HG03103 (cell line): Measurements from ENCODE around the gene CEMP1.
"Not testable (repeated sequence)": the region's sequence is repeated elsewhere in the genome, so short reads cannot be mapped to it uniquely, and the experiment has no call there.

Experiments used
- ATAC-seq: cut with Tn5 transposase; IDR thresholded peaks from one replicate; pipeline ENCODE4 v1.9.1; 2021; ENCODE audit warnings: low read depth; ENCODE audit not compliant: unreplicated experiment

The CEMP1 gene, protein sequence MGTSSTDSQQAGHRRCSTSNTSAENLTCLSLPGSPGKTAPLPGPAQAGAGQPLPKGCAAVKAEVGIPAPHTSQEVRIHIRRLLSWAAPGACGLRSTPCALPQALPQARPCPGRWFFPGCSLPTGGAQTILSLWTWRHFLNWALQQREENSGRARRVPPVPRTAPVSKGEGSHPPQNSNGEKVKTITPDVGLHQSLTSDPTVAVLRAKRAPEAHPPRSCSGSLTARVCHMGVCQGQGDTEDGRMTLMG

GRCh38 chr16:2531371-2531695 is at the start of gene CEMP1:
TSS of gene CEMP1 (minus strand) at chr16:2531408. CDS start at chr16:2531073, 335 bp downstream.
- ATAC-seq: no peak

GRCh38 chr16:2580818-2581217 is 49.6 kb upstream of the CEMP1 start:
- not testable (repeated sequence) for ATAC-seq

GRCh38 chr16:2580143-2580542 is 48.9 kb upstream of the CEMP1 start:
- ATAC-seq: not testable (repeated sequence)

DNA sequence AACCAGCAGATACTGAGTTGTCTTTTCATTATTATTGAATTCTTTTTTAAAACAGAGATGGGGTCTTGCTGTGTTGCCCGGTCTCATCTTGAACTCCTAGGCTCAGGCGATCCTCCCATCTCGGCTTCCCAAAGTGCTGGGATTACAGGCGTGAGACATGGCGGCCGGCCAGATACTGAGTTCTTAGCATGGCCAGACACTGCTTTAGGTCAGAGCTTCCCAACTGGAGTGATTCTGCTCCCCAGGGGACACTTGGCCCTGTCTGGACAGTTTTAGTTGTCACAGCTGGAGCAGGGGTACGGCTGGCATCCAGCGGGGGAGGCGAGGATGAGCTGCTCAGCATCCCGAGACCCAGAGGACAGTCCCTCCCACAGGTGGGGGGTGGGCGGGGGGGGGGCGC is 47.7 kb upstream of the CEMP1 start:
- not testable (repeated sequence) for ATAC-seq

GRCh38 chr16:2577044-2577443 is 45.8 kb upstream of the CEMP1 start:
- ATAC-seq: not testable (repeated sequence)

DNA sequence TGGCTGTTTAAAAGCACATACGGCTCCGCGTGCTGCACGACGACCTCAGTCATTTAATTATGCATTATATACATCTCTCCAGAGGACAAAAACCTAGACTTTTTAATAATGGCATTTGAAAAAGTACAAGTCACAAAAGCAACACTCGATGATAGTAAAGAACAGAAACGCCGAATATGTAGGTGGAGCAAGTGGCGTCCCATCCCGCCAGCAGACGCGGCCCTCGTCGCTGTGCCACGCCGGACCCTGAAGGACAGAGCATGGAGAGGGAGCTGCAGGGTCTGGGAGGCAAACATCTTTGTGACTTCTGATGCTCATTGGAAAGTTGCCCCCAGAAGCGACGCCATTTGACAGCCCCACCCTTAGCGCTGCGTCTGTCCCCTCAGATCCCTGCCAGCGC is 44.6 kb upstream of the CEMP1 start:
- ATAC-seq: not testable (repeated sequence)

- not testable (repeated sequence) for ATAC-seq
Measured at GRCh38 chr16:2572704-2573103, 41.5 kb upstream of the CEMP1 start.

GRCh38 chr16:2568573-2568972 is 37.4 kb upstream of the CEMP1 start:
- ATAC-seq: not testable (repeated sequence)

GRCh38 chr16:2567506-2567905 is 36.3 kb upstream of the CEMP1 start:
- not testable (repeated sequence) for ATAC-seq

DNA sequence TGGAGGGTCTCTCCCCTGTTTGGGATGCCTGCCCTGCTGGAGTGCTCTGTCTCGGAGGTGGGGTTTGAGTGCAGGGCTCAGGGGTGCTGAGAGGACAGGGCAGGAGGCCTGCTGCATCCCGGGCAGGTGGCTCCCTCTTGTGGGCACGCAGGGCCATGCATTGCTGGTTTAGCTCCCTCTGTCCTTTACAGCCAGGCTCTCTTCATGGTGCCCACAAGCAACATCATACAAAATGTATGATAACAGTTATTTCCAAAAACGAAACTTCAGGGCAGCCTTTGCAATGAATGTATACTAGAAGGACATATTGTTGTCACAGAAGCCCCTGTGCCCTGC is 29.6 kb upstream of the CEMP1 start:
- not testable (repeated sequence) for ATAC-seq

DNA sequence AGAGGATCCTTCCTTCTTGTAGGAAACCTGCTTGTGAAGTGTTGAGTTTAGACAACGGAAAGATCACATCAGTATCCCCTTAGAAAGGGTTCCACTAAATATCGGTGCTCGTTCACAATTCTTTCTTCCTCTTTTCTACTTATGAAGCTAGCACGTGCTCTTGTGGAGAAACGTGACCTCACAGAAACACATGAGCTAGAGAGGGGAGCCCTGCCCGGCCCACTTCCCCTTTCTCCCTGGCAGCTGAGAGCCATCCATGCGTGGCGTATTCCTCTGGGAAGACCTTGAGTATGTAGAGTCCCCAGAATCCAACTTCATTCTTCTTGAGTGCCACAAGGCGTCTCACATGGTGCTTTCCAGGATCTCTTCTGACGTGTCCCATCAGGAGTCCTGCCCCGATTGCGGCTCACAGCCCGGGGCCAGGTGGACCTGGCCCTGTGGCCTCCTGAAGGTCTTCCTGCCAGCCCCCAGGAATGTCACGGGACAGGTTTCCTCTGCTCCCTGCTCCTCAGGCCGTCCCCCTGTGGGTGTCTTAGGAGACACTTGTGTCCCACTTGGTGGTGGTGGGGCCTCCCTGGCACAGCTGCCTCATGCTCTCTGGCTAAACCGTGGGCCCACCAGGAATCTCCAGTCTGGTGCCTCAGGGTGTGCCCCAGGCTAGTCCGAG is 29.1 kb upstream of the CEMP1 start:
- ATAC-seq: not testable (repeated sequence)

GRCh38 chr16:2557150-2557549 is 25.9 kb upstream of the CEMP1 start:
- not testable (repeated sequence) for ATAC-seq

DNA sequence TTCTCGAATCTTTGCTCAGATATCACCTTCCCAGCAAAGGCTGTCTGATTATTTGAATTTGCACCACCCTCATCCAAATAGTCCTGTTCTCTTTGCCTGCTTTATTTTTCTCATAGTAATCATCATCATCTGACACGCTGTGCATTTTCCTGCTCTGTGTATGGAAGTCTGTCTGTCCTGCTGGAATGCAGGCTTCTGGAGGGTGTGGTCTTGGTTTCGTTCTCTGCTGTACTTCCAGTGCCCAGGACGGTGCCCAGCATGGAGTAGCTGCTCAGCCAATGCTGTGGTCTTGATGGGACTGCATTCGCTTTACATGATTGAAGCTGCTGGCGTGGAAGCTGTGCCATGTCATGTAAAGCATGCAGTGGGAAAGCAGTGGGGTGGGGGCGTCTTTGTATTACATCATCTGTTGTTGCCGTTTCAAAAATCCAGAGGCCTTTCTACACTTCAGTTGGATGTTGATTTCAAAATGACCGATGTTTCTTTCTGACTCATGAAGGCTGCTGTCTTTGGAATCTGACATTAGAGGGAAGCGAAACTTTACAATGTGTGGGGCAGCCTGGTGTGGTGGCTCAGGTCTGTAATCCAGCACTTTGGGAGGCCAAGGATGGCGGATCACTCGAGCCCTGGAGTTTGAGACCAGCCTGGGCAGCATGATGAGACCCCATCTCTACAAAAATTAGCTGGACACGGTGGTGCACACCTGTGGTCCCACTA is 23.7 kb upstream of the CEMP1 start:
- ATAC-seq: not testable (repeated sequence)

DNA sequence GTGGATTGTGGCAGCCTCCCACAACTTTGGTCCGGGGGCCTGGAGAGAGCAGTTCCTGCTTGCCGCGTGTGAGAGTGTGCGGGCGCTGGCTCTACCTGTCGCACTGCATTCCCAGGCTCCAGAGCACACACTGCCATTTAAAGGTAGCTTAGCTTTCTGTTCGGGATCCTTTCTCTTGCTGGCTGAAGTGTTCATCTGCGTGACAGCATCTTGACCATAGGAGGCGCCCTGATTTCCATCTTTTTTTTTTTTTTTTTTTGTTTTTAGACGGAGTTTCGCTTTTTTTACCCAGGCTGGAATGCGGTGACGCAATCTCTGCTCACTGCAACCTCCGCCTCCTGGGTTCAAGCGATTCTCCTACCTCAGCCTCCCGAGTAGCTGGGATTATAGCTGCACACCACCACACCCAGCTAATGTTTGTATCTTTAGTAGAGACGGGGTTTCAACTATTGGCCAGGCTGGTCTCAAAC is 20.2 kb upstream of the CEMP1 start:
- ATAC-seq: not testable (repeated sequence)

DNA sequence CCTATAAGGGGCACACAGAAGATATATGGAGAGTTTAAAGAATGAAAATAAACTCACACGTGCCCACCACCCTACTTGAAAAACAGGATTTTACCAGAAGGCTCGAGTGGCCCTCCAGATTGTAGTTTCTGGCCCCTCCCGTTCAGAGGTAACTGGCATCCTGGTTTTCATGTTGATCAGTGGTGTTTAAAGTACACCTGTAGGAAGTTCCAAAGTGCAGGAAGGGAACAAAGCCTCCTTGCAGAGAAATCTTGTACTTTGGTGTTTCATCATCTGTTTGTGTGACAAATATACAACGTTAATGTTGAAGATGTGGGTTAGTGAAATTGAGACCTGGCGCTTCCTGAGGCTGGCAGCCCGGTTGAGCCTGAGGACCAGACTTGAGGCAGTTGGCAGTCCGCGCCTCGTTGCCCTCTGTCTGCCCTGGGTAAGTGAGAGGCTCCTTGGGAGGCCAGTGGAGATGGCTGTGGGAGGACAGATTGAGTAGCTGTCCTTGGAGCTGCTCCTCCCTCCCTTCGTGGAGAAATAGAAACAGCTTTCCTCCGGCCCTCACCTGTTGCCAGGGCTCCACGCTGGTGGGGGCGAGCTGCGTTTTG is 19.2 kb upstream of the CEMP1 start:
- ATAC-seq: not testable (repeated sequence)

DNA sequence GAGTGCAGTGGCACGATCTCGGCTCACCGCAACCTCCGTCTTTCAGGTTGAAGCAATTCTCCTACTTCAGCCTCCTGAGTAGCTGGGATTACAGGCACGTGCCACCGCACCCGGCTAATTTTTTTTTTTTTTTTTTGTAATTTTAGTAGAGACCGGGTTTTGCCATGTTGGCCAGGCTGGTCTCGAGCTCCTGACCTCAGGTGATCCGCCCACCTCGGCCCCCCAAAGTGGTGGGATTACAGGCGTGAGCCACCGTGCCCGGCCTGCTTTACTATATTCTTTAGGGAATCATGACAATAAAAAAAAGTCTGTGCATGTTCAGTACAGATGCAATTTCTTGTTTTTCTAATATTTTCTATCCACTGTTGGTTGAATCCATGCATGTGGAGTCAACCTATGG is 12.6 kb upstream of the CEMP1 start:
- not testable (repeated sequence) for ATAC-seq

DNA sequence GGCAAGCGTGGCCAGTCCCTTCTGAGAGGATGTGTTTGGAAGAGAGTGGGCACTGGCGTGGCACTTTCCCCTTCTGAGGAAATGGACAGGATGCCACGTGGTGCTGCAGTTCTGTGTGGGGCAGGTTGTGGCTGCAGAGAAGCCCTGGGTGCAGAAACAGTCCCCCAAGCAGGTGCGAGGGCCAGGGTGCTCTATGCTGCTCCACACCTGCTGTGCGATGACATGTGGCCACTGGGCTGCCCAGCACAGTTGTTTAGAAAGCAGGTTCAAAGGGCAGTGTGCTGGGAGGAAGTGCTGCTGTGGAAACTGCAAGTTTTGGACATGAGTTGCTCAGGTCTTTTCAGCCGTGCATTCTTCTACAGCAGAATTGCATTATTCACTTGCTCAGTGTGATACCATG is 10.2 kb upstream of the CEMP1 start:
- not testable (repeated sequence) for ATAC-seq

DNA sequence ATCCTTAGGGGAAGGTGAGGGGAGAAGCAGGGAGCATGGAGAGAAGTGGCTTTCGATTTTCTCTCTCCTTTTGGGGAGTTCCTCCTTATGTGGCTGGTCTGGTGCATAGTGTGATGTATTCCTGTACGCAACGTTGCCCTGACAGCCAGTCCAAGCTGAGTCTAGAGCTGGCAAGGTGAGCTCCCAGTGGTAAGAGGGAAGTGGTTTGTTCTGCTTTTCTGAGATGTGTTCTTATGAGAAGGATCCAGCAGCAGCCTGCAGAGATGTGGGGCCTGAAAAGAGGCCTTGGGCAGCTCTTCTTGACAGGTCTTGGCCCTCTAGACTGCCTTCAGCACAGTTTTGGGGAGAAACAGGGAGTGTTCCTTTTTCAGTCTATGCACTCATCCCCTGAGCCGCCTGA is 9.7 kb upstream of the CEMP1 start:
- not testable (repeated sequence) for ATAC-seq

DNA sequence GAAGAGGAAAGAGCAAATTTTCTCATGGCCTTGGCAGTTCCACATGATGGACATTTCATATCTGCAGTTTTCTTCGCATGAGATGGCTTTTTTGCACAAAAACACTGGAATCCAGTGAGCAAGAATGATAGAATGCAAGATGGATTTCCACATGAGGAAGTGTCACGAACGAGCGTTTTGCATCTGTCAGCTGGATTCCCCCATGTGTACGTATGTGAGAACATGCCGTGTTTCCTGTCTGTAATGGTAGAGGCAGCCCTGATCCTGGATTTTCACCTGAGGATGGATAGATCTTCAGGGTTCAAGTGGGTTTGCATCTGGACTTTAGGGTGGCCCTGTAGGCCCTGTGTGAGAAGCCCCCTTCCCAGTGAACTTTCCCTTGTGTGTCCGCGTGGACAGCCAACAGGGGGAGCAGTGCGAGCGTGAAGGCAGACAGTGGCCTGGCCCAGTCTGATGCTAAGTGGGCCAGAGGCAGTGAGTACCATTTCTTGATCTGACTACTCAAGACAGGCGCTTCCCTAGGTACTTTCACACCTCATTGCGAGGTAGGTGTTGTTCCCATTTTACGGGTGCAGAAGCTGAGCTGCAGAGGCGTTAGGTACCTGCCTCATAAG is 8.7 kb upstream of the CEMP1 start:
- ATAC-seq: not testable (repeated sequence)

- not testable (repeated sequence) for ATAC-seq
Measured at GRCh38 chr16:2539192-2539844, 8.1 kb upstream of the CEMP1 start.
